ENCODE data around the gene FGD1. TPM values are rescaled to one million over a fixed set of nuclear protein-coding genes. Genes with fewer than 3 reads are reported as not detected.

Gene FGD1
- total and polyA plus RNA-seq, 2 experiments from 2014 or later = 28.8 to 30.0 TPM

DNA sequence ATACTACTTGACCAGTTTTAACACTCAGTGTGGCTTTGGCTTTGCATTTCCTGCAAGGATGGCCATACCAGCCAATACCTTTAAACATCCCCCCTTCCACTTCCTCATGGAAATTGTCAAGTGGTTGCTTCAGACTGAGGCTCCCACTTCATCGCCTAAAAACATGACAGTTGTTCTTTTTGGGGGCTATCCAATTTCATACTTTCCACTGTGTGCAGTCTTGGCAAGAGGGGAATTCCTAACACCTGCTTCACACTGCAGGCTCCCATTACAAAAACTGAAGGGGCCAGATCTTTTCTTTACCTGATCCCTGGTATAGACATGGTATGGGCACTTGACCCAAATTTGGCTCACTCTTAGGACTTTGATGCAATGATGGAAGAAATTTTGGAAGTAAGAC lies 84.3 kb downstream of the FGD1 start:
- Histone ChIP-seq H3K9me3 (ENCODE audit: low read depth) (no peaks in the 10 kb centered on the region), H3K4me3 (no peak overlapping the region), H3K27me3 (no peaks in the 10 kb centered on the region), H3K4me1 (ENCODE audit: low read depth) (no peaks in the 10 kb centered on the region), H3K27ac (no peak overlapping the region), H3K36me3 (no peaks in the 10 kb centered on the region)
- DNase-seq (ENCODE audit: low read depth in 1 of 2, low spot score in 1 of 2) = no peak
- TF ChIP-seq, protein P1, sequence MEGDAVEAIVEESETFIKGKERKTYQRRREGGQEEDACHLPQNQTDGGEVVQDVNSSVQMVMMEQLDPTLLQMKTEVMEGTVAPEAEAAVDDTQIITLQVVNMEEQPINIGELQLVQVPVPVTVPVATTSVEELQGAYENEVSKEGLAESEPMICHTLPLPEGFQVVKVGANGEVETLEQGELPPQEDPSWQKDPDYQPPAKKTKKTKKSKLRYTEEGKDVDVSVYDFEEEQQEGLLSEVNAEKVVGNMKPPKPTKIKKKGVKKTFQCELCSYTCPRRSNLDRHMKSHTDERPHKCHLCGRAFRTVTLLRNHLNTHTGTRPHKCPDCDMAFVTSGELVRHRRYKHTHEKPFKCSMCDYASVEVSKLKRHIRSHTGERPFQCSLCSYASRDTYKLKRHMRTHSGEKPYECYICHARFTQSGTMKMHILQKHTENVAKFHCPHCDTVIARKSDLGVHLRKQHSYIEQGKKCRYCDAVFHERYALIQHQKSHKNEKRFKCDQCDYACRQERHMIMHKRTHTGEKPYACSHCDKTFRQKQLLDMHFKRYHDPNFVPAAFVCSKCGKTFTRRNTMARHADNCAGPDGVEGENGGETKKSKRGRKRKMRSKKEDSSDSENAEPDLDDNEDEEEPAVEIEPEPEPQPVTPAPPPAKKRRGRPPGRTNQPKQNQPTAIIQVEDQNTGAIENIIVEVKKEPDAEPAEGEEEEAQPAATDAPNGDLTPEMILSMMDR (IDR thresholded peaks at IDR 0.05; ENCODE audit: low read depth, low read length) = no peak

DNA sequence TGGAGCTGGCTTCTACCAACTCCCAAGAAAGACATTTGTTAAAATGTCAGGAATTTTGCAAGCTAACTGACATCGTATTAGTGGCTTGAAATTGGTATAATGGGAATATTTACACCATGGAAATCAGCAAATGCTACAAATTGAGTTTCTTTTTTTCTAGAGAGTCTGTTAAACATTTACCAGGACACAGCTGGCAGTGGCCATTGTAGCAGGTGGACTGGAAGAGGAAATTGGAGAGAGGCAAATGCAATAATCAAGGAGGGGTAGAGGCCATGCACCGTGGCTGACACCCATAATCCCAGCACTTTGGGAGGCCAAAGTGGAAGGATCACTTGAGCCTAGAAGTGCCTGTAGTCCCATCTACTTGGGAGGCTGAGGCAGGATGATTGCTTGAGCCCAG lies 88.8 kb downstream of the FGD1 start:
- Histone ChIP-seq H3K4me3 (no peak overlapping the region), H3K27ac (no peak overlapping the region), H3K27me3 (no peaks in the 10 kb centered on the region), H3K36me3 (no peaks in the 10 kb centered on the region), H3K9me3 (ENCODE audit: low read depth) (no peaks in the 10 kb centered on the region), H3K4me1 (ENCODE audit: low read depth) (no peaks in the 10 kb centered on the region)
- no peak for DNase-seq (ENCODE audit: low read depth in 1 of 2, low spot score in 1 of 2)
- TF ChIP-seq, protein P1 (IDR thresholded peaks at IDR 0.05; ENCODE audit: low read depth, low read length) = no peak

DNA sequence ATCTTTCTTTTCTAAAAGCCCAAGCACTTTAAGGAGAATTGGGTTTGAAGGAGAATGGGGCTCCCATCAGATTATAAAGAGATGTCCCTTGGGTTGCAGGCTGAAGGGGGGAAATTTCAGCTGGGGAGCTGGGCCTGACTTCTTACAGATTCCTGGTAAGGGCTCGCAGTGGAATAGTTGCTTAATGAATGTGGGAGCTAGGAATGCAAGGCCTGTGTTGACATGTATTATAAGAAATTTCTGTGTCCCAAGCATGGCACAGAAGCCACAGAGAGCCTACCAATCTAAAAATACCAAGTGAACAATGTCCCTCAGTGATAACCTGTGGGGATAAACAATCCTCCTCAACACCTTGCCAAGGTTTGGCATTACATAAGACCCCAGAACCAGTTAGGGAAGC lies 98.9 kb downstream of the FGD1 start:
- no peaks in the 10 kb centered on the region for H3K27me3 ChIP-seq
- no peaks in the 10 kb centered on the region for H3K9me3 ChIP-seq (ENCODE audit: low read depth)
- no peaks in the 10 kb centered on the region for H3K4me1 ChIP-seq (ENCODE audit: low read depth)
- H3K27ac ChIP-seq = no peak overlapping the region
- H3K36me3 ChIP-seq = no peaks in the 10 kb centered on the region
- H3K4me3 ChIP-seq = no peak overlapping the region
- TF ChIP-seq, protein P1 (IDR thresholded peaks at IDR 0.05; ENCODE audit: low read depth, low read length) = no peak
- peak in 1 of 2 donors; percentile 13 for DNase-seq (ENCODE audit: low read depth in 1 of 2, low spot score in 1 of 2)

Other genes starting within 250 kb of the FGD1 start
- gene WNK3, start 138.2 kb downstream of the FGD1 start, total RNA-seq = 4.9 and 5.6 TPM in 2 replicates
- 5.2 and 8.3 TPM in 2 replicates for gene WNK3, start 138.2 kb downstream of the FGD1 start, polyA plus RNA-seq
- gene TSR2, start 55.8 kb downstream of the FGD1 start, total RNA-seq = 30.0 and 33.6 TPM in 2 replicates
- gene TSR2, start 55.8 kb downstream of the FGD1 start, polyA plus RNA-seq = 68.9 and 91.5 TPM in 2 replicates
- gene GNL3L, start 34.0 kb upstream of the FGD1 start, total RNA-seq = 26.7 and 27.8 TPM in 2 replicates
- 7.9 and 8.4 TPM in 2 replicates for gene GNL3L, start 34.0 kb upstream of the FGD1 start, polyA plus RNA-seq